HCT116 (cell line): ENCODE measurements around the gene PCDH9. TPM values are rescaled to one million over a fixed set of nuclear protein-coding genes. Genes with fewer than 3 reads are reported as not detected.

Experiments
- ATAC-seq: fragments of 200-7000 bp; cut with Tn5 transposase; 2 replicates; pipeline ENCODE4 v1.9.1; 2020; ENCODE audit warnings: mild to moderate bottlenecking, moderate library complexity
- BruUV-seq: library from RNA; stranded (reverse); fragments of 400-500 nt; replicated peaks from 2 replicates; lab custom pipeline; 2021; lab: Mats Ljungman, UMichigan
- CTCF ChIA-PET: fragments of 300-600 bp; sonication (Branson Sonifier 250); formaldehyde crosslinking; loops from one replicate; lab custom pipeline; 2021; ENCODE audit warnings: antibody characterized with exemption; lab: Charles Lee
- POLR2A ChIA-PET: fragments of 300-600, 350-600 bp; sonication (Branson Sonifier 250); formaldehyde crosslinking; loops from one replicate; lab custom pipeline; 2021; ENCODE audit warnings: antibody characterized with exemption; lab: Charles Lee
- RAD21 ChIA-PET, 2 experiments: fragments of 300-600 bp; sonication (Branson Sonifier 250); formaldehyde crosslinking; loops; one replicate each; lab custom pipeline; 2023; ENCODE audit warnings: low total read pairs in 2 of 2; ENCODE audit not compliant: uncharacterized antibody in 2 of 2, unreplicated experiment in 2 of 2, low non-redundant PET in 1 of 2; lab: Charles Lee
- DNase-seq: peaks from one replicate; pipeline ENCODE4 v3.0.0-alpha.2; 2010; ENCODE audit warnings: low read depth, low spot score
- H2AFZ ChIP-seq: fragments of 200-600 bp; shearing (Covaris generic), sonication (generic); 2 replicates; pipeline ENCODE4 v1.6.1; 2017; ENCODE audit warnings: low read depth, mixed run types, mixed read lengths, antibody characterized with exemption, low read length; ENCODE audit not compliant: poor library complexity, severe bottlenecking
- H3K27ac ChIP-seq: 2 replicates; pipeline ENCODE4 v1.5.1; 2012; ENCODE audit warnings: low read depth, low read length
- H3K27me3 ChIP-seq: fragments of 200-600 bp; sonication (generic); 2 replicates; pipeline ENCODE4 v1.6.1; 2016; ENCODE audit warnings: mixed run types, low read length, mixed read lengths; ENCODE audit not compliant: insufficient read depth
- H3K36me3 ChIP-seq, 2 experiments: fragments of 200-500 bp in 1 of 2; fragments of 200-600 bp in 1 of 2; sonication (Bioruptor generic) in 1 of 2; sonication (generic) in 1 of 2; 2 replicates each; pipeline versions ENCODE4 v1.5.1 to v1.6.1; 2014 to 2016; ENCODE audit warnings: low read length in 2 of 2, inconsistent platforms in 1 of 2, mixed read lengths in 1 of 2, mixed run types in 1 of 2; ENCODE audit not compliant: insufficient read depth in 2 of 2, control insufficient read depth in 1 of 2
- H3K4me1 ChIP-seq, 2 experiments: fragments of 200-600 bp in 1 of 2; sonication (generic) in 1 of 2; 2 replicates each; pipeline versions ENCODE4 v1.5.1 to v1.6.1; 2012 to 2017; ENCODE audit warnings: low read length in 2 of 2, inconsistent platforms in 1 of 2, mild to moderate bottlenecking in 1 of 2, mixed read lengths in 1 of 2, mixed run types in 1 of 2, moderate library complexity in 1 of 2; ENCODE audit not compliant: insufficient read depth in 2 of 2, control insufficient read depth in 1 of 2
- H3K4me2 ChIP-seq: fragments of 200-600 bp; sonication (generic); 2 replicates; pipeline ENCODE4 v1.6.1; 2017; ENCODE audit warnings: mixed run types, low read length, mixed read lengths
- H3K4me3 ChIP-seq, 2 experiments: fragments of 200-600 bp in 1 of 2; sonication (generic) in 1 of 2; replicated peaks in 1 of 2; 2 replicates each; pipeline ENCODE4 v1.5.1; 2011 to 2016; ENCODE audit warnings: low read length in 2 of 2, control low read depth in 1 of 2, low read depth in 1 of 2, mild to moderate bottlenecking in 1 of 2, mixed read lengths in 1 of 2, mixed run types in 1 of 2
- H3K79me2 ChIP-seq: fragments of 200-600 bp; sonication (generic); 2 replicates; pipeline ENCODE4 v1.6.1; 2017; ENCODE audit warnings: mild to moderate bottlenecking, mixed run types, low read length, moderate library complexity, mixed read lengths; ENCODE audit not compliant: insufficient read depth
- H3K9ac ChIP-seq: fragments of 200-600 bp; sonication (generic); 2 replicates; pipeline ENCODE4 v1.6.1; 2016; ENCODE audit warnings: low read length, mixed read lengths
- H3K9me2 ChIP-seq: fragments of 200-600 bp; sonication (generic), shearing (Covaris generic); 2 replicates; pipeline ENCODE4 v1.6.1; 2017; ENCODE audit warnings: mixed run types, mild to moderate bottlenecking, moderate library complexity; ENCODE audit not compliant: insufficient read depth
- H3K9me3 ChIP-seq, 2 experiments: fragments of 200-500 bp in 1 of 2; fragments of 200-600 bp in 1 of 2; sonication (Bioruptor generic) in 1 of 2; sonication (generic) in 1 of 2; 2 replicates each; pipeline ENCODE4 v1.6.1; 2014 to 2017; ENCODE audit warnings: low read length in 2 of 2, mixed read lengths in 2 of 2, inconsistent platforms in 1 of 2, low read depth in 1 of 2, mild to moderate bottlenecking in 1 of 2, mixed run types in 1 of 2, moderate library complexity in 1 of 2; ENCODE audit not compliant: control insufficient read depth in 1 of 2, insufficient read depth in 1 of 2
- H4K20me1 ChIP-seq: fragments of 200-600 bp; sonication (generic), shearing (Covaris generic); 2 replicates; pipeline ENCODE4 v1.6.1; 2017; ENCODE audit warnings: mixed run types, mild to moderate bottlenecking, moderate library complexity; ENCODE audit not compliant: insufficient read depth
- CBX3 ChIP-seq: IDR thresholded peaks from 2 replicates; pipeline ENCODE4 v1.6.1; 2012; ENCODE audit warnings: low read depth
- EGR1 ChIP-seq: IDR thresholded peaks from 2 replicates; pipeline ENCODE4 v1.6.1; 2012; ENCODE audit warnings: low read depth
- ELF1 ChIP-seq: IDR thresholded peaks from 2 replicates; pipeline ENCODE4 v1.6.1; 2012; ENCODE audit warnings: low read depth, borderline replicate concordance
- EZH2 ChIP-seq: fragments of 200-600 bp; sonication (generic); IDR thresholded peaks from 2 replicates; pipeline ENCODE4 v1.6.1; 2017; ENCODE audit warnings: antibody characterized with exemption, mixed run types
- EZH2phosphoT487 ChIP-seq: fragments of 200-600 bp; IDR thresholded peaks from 2 replicates; pipeline ENCODE4 v1.6.1; 2018; ENCODE audit warnings: antibody characterized with exemption, borderline replicate concordance
- FOSL1 ChIP-seq: IDR thresholded peaks from 2 replicates; pipeline ENCODE4 v1.6.1; 2012; ENCODE audit warnings: low read depth
- JUND ChIP-seq: IDR thresholded peaks from 2 replicates; pipeline ENCODE4 v1.6.1; 2012
- POLR2A ChIP-seq: IDR thresholded peaks from 2 replicates; pipeline ENCODE4 v1.7.0; 2011; ENCODE audit warnings: borderline replicate concordance; ENCODE audit not compliant: insufficient read depth, insufficient read length; ENCODE audit errors: extremely low read depth
- RAD21 ChIP-seq: IDR thresholded peaks from 2 replicates; pipeline ENCODE4 v1.6.1; 2012; ENCODE audit warnings: low read depth, mild to moderate bottlenecking
- SP1 ChIP-seq: IDR thresholded peaks from 2 replicates; pipeline ENCODE4 v1.6.1; 2012; ENCODE audit warnings: low read depth
- TCF7L2 ChIP-seq: IDR thresholded peaks from 2 replicates; pipeline ENCODE4 v1.7.0; 2011; ENCODE audit warnings: borderline replicate concordance, inconsistent platforms; ENCODE audit not compliant: insufficient read depth, insufficient read length; ENCODE audit errors: extremely low read depth
- YY1 ChIP-seq: IDR thresholded peaks from 2 replicates; pipeline ENCODE4 v1.6.1; 2011; ENCODE audit warnings: low read length, low read depth, moderate library complexity, mild to moderate bottlenecking; ENCODE audit not compliant: insufficient replicate concordance; ENCODE audit errors: extremely low read depth
- ZFX ChIP-seq: fragments of 450-650 bp; IDR thresholded peaks from 2 replicates; pipeline ENCODE4 v1.6.1; 2017
- ZNF274 ChIP-seq: fragments of 200-500 bp; sonication (Bioruptor generic); IDR thresholded peaks from 2 replicates; pipeline ENCODE4 v1.6.1; 2014; ENCODE audit warnings: mild to moderate bottlenecking, low read depth, low read length, inconsistent platforms
- intact Hi-C: fragments of 100-400 bp; cut with micrococcal nuclease; formaldehyde crosslinking; loops from 2 replicates; pipeline ENCODE4 v1.10.0; 2022
- total RNA-seq: library from RNA; stranded (reverse); gene quantifications from one replicate; pipeline ENCODE4 v1.2.1, GENCODE V29; 2021; ENCODE audit not compliant: unreplicated experiment
- TF ChIP-seq, protein P1 (sequence below): IDR thresholded peaks from 2 replicates; pipeline ENCODE4 v1.6.1; 2012
- TF ChIP-seq, protein P2 (sequence below): IDR thresholded peaks from 2 replicates; pipeline ENCODE4 v1.6.1; 2012
- TF ChIP-seq, protein P3 (sequence below): IDR thresholded peaks from 2 replicates; pipeline ENCODE4 v1.6.1; 2011; ENCODE audit warnings: mild to moderate bottlenecking, low read length, moderate library complexity; ENCODE audit not compliant: insufficient replicate concordance; ENCODE audit errors: extremely low read depth

The PCDH9 gene
- total RNA-seq, 1 experiment from 2014 or later, result 0.02 TPM

DNA sequence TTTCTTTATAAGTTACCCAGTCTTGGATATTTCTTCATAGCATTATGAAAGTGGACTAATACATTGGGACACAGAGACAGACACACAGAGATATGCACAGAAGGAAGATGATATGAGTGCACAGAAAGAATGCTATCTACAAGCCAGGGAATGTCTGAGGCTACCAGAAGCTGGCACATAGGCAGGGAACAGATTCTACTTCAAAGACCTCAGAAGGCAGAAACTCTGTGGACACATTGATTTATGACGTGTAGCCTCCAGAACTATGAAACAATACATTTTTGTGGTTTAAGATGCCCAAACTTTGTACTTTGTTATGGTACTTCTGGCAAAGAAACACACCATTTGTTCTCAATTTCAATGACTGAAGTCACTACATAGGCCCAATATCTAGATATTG, 556.7 kb downstream of the PCDH9 start:
- ChIA-PET RAD21 (no interaction called here), POLR2A (no interaction called here), CTCF (no interaction called here)
- intact Hi-C loops, result no loop called here
- Histone ChIP-seq H3K27ac (no peak overlapping the region), H3K9me2 (no peaks in the 10 kb centered on the region), H3K27me3 (no peaks in the 10 kb centered on the region), H3K9ac (no peak overlapping the region), H3K4me3 (no peak overlapping the region), H3K4me2 (no peak overlapping the region), H3K9me3 (no peaks in the 10 kb centered on the region), H3K36me3 (no peaks in the 10 kb centered on the region), H2AFZ (no peak overlapping the region), H3K79me2 (no peaks in the 10 kb centered on the region), H4K20me1 (no peaks in the 10 kb centered on the region), H3K4me1 (peaks cover 0 to 5% of the 10 kb centered on the region in 2 experiments; a peak in 1 of 4 replicates)
- DNase-seq (no peak), ATAC-seq (peak; percentile 32; the same call in 1 of the 2 replicates)
- TF ChIP-seq, protein P1, sequence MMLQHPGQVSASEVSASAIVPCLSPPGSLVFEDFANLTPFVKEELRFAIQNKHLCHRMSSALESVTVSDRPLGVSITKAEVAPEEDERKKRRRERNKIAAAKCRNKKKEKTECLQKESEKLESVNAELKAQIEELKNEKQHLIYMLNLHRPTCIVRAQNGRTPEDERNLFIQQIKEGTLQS, result no peak
- TF ChIP-seq SP1 (no peak), ELF1 (no peak)
- no TSS peak for BruUV-seq

DNA sequence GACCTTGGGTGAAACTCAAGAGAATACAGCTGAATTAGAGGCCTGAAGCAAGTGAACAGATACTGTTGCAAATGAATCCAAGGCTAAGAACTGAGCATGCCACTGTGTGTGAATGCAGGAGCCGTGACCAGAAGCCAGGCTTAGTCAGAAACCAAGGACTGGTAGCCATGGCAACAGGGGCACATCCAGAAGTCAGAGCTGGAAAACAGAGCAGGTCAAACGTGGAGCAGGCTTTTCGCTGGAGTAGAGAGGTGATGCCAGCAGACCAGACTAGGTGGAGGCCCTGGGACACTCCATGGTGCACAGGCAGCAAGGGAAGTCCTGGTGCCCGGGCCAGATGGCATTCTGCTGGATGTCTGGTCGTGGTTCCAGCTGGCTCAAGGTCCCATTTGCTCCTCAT, 564.1 kb downstream of the PCDH9 start:
- ChIA-PET CTCF (no interaction called here), RAD21 (no interaction called here), POLR2A (no interaction called here)
- BruUV-seq, result no TSS peak
- no peak overlapping the region for H3K4me3 ChIP-seq
- no peaks in the 10 kb centered on the region for H3K36me3 ChIP-seq
- H3K79me2 ChIP-seq, result no peaks in the 10 kb centered on the region
- no peaks in the 10 kb centered on the region for H3K4me1 ChIP-seq
- H3K9ac ChIP-seq, result no peak overlapping the region
- H2AFZ ChIP-seq, result no peak overlapping the region
- H3K9me3 ChIP-seq, result no peaks in the 10 kb centered on the region
- ATAC-seq, result no peak
- H3K4me2 ChIP-seq, result no peak overlapping the region
- intact Hi-C loops, result no loop called here
- no peak for DNase-seq
- H3K9me2 ChIP-seq, result no peaks in the 10 kb centered on the region
- H3K27ac ChIP-seq, result no peak overlapping the region
- H3K27me3 ChIP-seq, result no peaks in the 10 kb centered on the region
- H4K20me1 ChIP-seq, result no peaks in the 10 kb centered on the region
- no peak for TF ChIP-seq YY1
- no peak for TF ChIP-seq EZH2phosphoT487
- no peak for TF ChIP-seq ZNF274
- no peak for TF ChIP-seq JUND
- TF ChIP-seq RAD21, result no peak
- no peak for TF ChIP-seq POLR2A
- TF ChIP-seq TCF7L2, result no peak
- TF ChIP-seq, protein P2, sequence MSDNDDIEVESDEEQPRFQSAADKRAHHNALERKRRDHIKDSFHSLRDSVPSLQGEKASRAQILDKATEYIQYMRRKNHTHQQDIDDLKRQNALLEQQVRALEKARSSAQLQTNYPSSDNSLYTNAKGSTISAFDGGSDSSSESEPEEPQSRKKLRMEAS, result no peak
- no peak for TF ChIP-seq ZFX
- TF ChIP-seq EGR1, result no peak
- TF ChIP-seq, protein P1, result no peak
- TF ChIP-seq, protein P3, sequence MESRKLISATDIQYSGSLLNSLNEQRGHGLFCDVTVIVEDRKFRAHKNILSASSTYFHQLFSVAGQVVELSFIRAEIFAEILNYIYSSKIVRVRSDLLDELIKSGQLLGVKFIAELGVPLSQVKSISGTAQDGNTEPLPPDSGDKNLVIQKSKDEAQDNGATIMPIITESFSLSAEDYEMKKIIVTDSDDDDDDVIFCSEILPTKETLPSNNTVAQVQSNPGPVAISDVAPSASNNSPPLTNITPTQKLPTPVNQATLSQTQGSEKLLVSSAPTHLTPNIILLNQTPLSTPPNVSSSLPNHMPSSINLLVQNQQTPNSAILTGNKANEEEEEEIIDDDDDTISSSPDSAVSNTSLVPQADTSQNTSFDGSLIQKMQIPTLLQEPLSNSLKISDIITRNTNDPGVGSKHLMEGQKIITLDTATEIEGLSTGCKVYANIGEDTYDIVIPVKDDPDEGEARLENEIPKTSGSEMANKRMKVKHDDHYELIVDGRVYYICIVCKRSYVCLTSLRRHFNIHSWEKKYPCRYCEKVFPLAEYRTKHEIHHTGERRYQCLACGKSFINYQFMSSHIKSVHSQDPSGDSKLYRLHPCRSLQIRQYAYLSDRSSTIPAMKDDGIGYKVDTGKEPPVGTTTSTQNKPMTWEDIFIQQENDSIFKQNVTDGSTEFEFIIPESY, result no peak
- TF ChIP-seq FOSL1, result no peak
- TF ChIP-seq ELF1, result no peak
- TF ChIP-seq EZH2, result no peak
- no peak for TF ChIP-seq CBX3
